NCI-H2227 (cell line): ENCODE measurements around the gene PHKB.

Source experiments
- DNase-seq: peaks from one replicate; lab custom pipeline; 2025; ENCODE audit not compliant: unreplicated experiment; lab: John Stamatoyannopoulos, UW

Gene PHKB

DNA sequence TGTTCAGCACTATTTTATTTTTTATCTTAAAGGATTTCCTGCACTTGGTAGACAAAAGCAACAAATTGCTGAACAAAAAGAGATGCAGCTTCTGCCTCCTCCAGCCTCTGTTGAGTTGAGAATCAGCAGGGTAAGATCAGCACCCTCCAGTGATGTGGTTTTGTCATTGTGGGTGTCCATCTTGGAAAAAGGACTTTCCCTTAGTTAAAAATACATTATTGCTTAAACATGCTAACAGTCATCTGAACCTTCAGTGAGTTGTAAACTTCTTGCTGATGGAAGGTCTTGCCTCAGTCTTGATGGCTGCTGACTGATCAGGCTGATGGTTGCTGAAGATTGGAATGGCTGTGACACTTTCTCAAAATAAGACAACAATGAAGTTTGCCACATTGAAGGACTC lies 101.2 kb downstream of the PHKB start:
- no peak for DNase-seq

- no peak for DNase-seq
These were observed 104.3 kb downstream of the PHKB start for GRCh38 chr16:47565454-47565853.

DNA sequence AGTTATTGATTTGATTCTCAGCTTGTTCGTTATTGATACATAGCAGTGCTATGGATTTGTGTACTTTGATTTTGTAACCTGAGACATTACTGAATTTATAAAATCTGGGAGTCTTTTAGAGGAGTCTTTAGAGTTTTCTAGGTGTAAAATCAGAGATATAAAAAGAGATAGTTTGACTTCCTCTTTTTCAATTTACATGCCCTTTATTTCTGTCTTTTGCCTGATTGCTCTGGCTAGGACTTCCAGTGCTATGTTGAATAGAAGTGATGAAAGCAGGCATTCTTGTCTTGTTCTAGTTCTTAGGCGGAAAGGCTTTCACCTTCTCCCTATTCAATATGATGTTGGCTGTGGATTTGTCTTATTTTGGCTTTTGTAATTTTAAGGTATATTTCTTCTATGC lies 106.2 kb downstream of the PHKB start:
- no peak for DNase-seq

DNA sequence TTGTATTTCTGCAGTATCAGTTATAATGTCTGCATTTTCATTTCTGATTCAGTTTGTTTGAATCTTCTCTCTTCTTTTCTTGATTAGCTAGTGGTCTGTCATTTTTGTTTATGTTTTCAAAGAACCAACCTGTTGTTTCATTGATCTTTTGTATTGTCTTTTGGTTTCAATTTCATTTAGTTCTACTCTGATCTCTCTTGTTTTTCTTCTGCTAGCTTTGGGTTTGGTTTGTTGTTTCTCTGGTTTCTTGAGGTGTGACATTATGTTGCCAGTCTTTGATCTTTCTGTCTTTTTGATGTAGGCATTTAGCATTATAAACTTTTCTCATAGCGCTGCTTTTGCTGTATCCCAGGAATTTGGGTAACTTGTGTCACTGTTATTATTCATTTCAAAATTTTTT lies 107.2 kb downstream of the PHKB start:
- DNase-seq: no peak

DNA sequence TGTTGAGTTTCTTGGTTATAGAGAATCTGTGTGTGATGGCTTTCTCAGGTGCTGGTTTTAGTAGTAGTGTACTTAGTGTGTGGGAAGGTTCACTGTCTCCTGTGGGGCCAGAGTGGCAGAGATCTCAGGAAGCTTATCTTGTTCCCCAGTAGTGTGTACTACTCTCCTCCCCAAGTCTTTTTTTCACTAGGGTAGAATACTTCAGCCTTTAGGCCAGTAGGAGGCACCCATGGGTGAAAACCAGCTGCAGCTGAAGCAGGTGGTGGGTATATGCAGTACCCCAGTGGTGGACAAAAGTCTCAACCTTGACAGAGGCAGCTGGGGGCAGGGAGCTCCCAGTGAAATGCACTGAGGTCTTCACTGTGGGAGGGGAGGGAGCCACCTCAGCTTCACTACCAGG lies 109.9 kb downstream of the PHKB start:
- DNase-seq: no peak

- no peak for DNase-seq
These were observed 110.6 kb downstream of the PHKB start for GRCh38 chr16:47571711-47572110.

- no peak for DNase-seq
These were observed 113.2 kb downstream of the PHKB start for GRCh38 chr16:47574091-47575054.

DNA sequence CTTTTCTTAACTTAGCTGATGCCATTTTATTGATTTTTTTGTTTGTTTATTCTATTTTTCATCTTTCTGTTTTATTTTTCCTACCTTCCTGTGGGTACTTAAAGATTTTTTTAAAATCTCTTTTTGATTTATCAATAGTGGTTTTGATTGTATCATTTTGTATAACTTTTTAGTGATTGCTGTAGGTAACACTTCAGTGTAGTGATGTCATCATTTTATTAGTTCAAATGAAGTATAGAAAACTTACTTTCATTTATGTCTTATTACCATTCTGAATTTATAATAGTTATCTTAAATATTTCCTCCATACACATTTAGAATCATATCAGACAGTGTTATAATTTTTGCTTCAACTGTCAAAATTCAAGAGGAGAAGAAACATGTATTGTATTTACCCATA lies 115.9 kb downstream of the PHKB start:
- DNase-seq: no peak

- DNase-seq: no peak
These were observed 116.9 kb downstream of the PHKB start for GRCh38 chr16:47578033-47578432.

DNA sequence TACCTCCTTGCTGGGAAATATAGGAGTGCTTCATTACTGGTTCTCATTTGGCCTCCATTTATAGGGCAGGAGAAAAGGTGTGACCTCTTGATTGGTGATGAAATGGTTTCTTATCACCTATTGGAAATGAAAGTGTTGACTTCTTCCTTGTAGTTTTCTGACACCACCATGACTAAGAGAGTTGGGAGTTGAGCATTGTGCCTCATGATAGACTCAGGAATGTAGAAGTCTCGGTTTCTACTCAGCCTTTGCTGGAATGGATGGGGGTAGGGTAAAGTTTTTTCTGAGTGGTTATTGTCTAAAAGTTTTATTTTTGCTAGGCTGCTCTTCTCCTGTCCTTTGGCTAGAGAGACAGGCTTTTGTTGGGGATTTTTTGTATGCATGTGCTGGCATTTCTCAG lies 117.4 kb downstream of the PHKB start:
- no peak for DNase-seq

DNA sequence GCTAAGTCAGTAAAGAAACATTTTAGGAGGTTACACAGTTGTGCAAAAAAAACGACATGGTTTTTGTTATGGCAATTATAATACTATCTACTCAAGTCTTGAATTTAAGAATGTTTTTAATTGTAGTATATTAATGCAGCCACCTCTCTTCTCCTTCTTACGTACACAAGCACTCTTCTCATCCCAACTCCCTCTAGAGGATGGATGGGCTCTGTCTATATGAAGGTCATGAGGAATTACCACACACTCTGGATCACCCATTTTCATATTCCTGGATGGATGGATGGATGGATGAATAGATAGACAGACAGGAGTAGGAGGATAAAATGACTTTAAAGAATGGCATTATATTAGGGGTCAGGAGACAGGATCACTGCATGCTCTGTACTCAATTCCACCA lies 120.0 kb downstream of the PHKB start:
- peak; percentile 0 for DNase-seq

DNA sequence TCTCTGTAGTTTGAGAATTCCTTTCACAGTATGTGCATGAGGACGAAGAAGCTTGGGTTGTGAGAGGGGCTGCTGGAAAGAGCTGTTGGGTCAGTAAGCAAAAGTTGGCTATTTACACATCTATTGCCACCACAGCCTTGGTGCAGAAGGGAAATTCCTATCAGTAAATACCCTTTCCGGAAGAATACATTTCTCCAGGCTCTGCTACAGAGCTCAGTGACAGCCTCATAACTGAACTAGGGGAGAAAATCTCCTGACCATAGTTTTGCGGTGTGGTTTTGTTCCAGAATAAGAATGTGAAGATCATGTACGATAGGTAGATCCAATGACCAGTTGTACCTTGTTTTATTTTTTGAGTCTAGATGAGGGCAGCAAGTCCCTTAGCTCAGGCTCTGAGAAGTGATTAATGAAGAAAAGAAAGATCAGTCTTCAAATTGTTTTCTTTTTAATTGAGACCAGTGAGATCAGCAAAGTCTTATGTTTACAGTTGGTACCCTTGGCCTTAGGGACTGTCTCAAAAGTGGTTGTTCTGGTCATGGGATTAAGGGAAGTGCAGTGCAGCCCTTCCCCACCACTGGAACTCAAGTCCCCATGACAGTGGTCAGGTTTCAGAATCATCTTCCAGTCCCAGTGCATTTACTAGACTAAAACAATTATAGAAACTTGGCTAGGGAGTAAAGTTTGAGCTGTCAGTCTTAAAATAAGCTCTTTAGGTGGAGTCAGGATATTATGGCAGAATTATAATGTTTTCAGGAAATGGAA lies 123.5 kb downstream of the PHKB start:
- no peak for DNase-seq

DNA sequence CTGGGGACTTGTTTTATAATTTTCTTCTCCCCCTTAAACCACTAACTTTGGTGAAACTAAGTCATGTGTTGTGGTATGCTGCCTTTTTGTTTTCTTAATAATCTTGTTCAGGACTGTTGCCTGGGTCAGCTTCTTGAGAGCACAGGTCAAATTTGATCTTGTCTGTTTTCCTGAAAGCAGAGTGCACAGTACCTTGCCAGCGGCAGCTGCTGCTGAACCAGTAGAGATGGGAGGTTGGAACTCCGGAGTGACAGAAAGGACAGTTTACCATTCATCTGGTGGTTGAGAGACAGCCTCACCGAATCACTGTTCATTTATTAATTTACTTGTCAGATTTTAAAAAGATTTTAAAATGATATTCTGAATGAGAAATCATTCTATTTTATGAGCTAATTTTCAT lies 125.0 kb downstream of the PHKB start:
- no peak for DNase-seq

DNA sequence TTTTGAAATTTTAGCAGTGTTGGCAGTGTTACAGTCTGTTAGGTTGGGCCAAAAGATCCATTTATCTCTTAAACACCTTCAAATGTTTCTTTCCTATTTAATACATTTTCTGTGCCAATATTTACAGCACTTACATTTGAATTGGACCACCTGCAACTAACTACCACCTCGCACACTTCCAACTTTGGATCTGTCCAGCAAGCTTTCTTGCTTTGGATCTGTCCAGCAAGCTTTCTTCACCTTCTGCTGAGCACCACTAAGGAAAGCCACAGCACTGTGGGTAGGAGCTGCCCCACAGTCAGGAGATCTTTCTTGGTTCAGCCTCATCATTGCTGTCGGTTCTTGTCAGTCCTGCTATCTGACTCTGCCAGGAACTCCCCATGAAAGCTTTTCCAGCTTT lies 129.3 kb downstream of the PHKB start:
- DNase-seq: no peak

GRCh38 chr16:47592232-47592631 lies 131.1 kb downstream of the PHKB start:
- no peak for DNase-seq

DNA sequence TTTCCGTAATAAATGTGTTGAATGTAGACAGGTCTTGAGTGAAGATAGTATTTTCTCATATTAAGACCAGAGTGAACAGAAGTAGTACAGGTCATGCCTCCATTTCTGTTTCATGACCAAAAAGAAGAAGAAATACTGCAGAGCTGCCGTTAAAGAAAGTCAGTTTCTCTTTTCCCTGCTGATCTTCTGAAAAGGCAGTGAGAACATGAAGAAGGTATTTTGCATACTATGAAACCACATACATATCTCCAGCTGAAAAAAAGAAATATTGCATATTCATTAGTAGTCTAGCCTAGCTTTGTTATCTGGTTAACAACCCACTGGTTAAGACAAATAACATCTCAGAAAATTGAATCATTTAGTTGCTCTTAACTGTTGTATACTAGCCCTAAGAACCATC lies 138.4 kb downstream of the PHKB start:
- DNase-seq: no peak

DNA sequence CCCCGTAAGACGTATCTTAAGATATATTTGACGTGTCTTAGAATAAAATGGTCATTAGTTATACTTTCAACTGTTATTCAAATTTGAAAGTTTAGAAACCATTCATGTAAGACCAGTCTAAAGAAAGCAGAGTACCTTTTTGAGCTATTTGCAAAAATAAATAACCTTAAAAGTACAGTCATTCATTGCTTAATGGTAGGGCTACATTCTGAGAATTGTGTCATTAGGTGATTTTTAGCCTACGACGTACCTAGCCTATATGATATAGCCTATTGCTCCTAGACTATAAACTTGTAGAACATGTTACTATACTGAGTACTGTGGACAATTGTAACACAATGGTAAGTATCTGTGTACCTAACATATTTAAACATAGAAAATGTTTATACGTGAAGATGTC lies 139.2 kb downstream of the PHKB start:
- DNase-seq: no peak

DNA sequence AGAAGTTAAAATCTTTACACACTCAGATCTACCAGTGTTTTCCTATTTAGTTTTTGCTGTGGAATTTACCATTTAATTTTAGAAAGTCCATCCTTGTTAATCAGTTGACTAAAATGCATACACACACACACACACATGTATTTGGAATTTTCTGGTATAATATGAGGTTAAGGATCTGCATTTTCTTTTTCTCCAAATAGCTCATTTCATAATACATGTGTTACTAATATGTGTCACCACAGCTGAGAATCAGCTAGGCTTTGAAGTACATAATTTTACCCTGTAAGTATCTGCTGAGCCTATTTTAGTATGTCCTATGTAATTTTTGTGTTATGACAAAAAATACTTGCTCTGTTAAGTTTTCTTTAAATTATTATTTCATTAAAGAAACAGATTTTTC lies 143.2 kb downstream of the PHKB start:
- DNase-seq: no peak

DNA sequence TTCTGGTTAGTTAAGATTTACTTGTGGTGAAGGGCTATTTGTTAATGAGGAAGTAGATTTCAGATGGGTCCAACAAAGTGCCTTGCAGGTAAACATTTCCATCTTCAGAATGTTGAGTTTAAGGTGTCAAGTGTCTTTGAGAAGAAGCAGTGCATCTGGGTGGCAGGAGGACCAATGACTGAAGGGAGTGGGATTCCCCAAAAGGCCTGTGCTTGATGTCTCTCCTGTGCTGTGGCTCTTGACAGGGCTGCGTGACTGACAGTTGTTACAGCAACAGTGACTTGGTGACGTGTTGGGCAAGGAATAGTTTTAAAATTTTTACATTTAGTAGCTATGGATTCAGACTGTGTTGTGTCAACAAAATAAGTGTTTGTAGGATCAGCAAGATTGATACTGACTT lies 149.9 kb downstream of the PHKB start:
- DNase-seq: no peak

GRCh38 chr16:47611848-47612493 lies 150.8 kb downstream of the PHKB start:
- DNase-seq: no peak

GRCh38 chr16:47612711-47613110 lies 151.6 kb downstream of the PHKB start:
- no peak for DNase-seq

- DNase-seq: no peak
These were observed 152.1 kb downstream of the PHKB start for GRCh38 chr16:47613251-47613650.
